CD14-positive monocyte (primary cell): ENCODE results near the gene KMT2B. TPM values are rescaled to one million over a fixed set of nuclear protein-coding genes. Genes with fewer than 3 reads are reported as not detected.
A peak's percentile ranks its signal among the peaks of the same experiment; 100 is the strongest.

ENCODE experiments used
- DNase-seq, 3 donors: peaks; one replicate each; pipeline ENCODE4 v3.0.0-alpha.2; 2011 to 2022
- H2AFZ ChIP-seq: 2 replicates; pipeline ENCODE4 v1.6.0; 2012; ENCODE audit warnings: mild to moderate bottlenecking, low read depth, low read length, inconsistent platforms; ENCODE audit not compliant: insufficient read depth, poor library complexity, severe bottlenecking
- H3K27ac ChIP-seq, 2 donors: 1 replicate in 1 of 2; 2 replicates in 1 of 2; pipeline ENCODE4 v1.5.1; 2012 to 2013; ENCODE audit warnings: low read length in 2 of 2, control low read depth in 1 of 2, inconsistent platforms in 1 of 2, low read depth in 1 of 2, mild to moderate bottlenecking in 1 of 2
- H3K27me3 ChIP-seq, 2 donors: one replicate each; pipeline versions ENCODE4 v1.6.0 to v1.6.1; 2011 to 2013; ENCODE audit warnings: low read length in 2 of 2; ENCODE audit not compliant: control insufficient read depth in 2 of 2, insufficient read depth in 2 of 2
- H3K36me3 ChIP-seq, 2 donors: replicated peaks in 1 of 2; 1 replicate in 1 of 2; 2 replicates in 1 of 2; pipeline versions ENCODE4 v1.5.1 to v1.6.1; 2012 to 2013; ENCODE audit warnings: low read length in 2 of 2, control low read depth in 1 of 2, inconsistent platforms in 1 of 2, mild to moderate bottlenecking in 1 of 2; ENCODE audit not compliant: insufficient read depth in 2 of 2, control insufficient read depth in 1 of 2
- H3K4me1 ChIP-seq, 2 donors: 1 replicate in 1 of 2; 2 replicates in 1 of 2; pipeline versions ENCODE4 v1.5.1 to v1.6.1; 2012 to 2013; ENCODE audit warnings: low read length in 2 of 2, control low read depth in 1 of 2, inconsistent platforms in 1 of 2, mild to moderate bottlenecking in 1 of 2, moderate library complexity in 1 of 2; ENCODE audit not compliant: insufficient read depth in 2 of 2, control insufficient read depth in 1 of 2
- H3K4me2 ChIP-seq: replicated peaks from 2 replicates; pipeline ENCODE3; 2012; ENCODE audit warnings: low read length, moderate library complexity, mild to moderate bottlenecking; ENCODE audit not compliant: poor library complexity, severe bottlenecking; ENCODE audit errors: extremely low read depth
- H3K4me3 ChIP-seq, 3 experiments: fragments of 200-600 bp in 1 of 3; sonication (generic) in 1 of 3; replicated peaks in 1 of 3; 1 replicate in 2 of 3; 2 replicates in 1 of 3; pipeline ENCODE4 v1.5.1; 2011 to 2013; ENCODE audit warnings: low read length in 3 of 3, mild to moderate bottlenecking in 3 of 3, control low read depth in 2 of 3, low read depth in 2 of 3, inconsistent platforms in 1 of 3, moderate library complexity in 1 of 3
- H3K79me2 ChIP-seq: 2 replicates; pipeline ENCODE4 v1.6.0; 2012; ENCODE audit warnings: mild to moderate bottlenecking, control low read depth, inconsistent platforms, low read length, moderate library complexity; ENCODE audit not compliant: insufficient read depth
- H3K9ac ChIP-seq: 2 replicates; pipeline ENCODE4 v1.6.0; 2017; ENCODE audit warnings: low read length, mild to moderate bottlenecking; ENCODE audit not compliant: insufficient read depth, poor library complexity, severe bottlenecking
- H3K9me3 ChIP-seq, 2 donors: replicated peaks in 1 of 2; 1 replicate in 1 of 2; 2 replicates in 1 of 2; pipeline versions ENCODE4 v1.5.1 to v1.6.1; 2012 to 2013; ENCODE audit warnings: low read length in 2 of 2, control low read depth in 1 of 2; ENCODE audit not compliant: control insufficient read depth in 1 of 2, insufficient read depth in 1 of 2
- H4K20me1 ChIP-seq: 2 replicates; pipeline ENCODE4 v1.6.0; 2012; ENCODE audit warnings: mild to moderate bottlenecking, low read length, control low read depth, moderate library complexity; ENCODE audit not compliant: insufficient read depth
- H3K27ac Mint-ChIP-seq, 7 donors: one replicate each; pipeline ENCODE4 v1.8.0; 2020; ENCODE audit warnings: mild to moderate bottlenecking in 7 of 7, mixed read lengths in 7 of 7, moderate library complexity in 6 of 7, inconsistent platforms in 2 of 7
- H3K27me3 Mint-ChIP-seq, 3 donors: one replicate each; pipeline ENCODE4 v1.8.0; 2021 to 2022; ENCODE audit warnings: low read depth in 3 of 3, mild to moderate bottlenecking in 3 of 3, mixed read lengths in 3 of 3, moderate library complexity in 3 of 3, inconsistent platforms in 1 of 3
- H3K36me3 Mint-ChIP-seq, 2 donors: one replicate each; pipeline ENCODE4 v1.8.0; 2020; ENCODE audit warnings: mixed read lengths in 2 of 2, inconsistent platforms in 1 of 2, mild to moderate bottlenecking in 1 of 2
- H3K4me1 Mint-ChIP-seq: one replicate; pipeline ENCODE4 v1.8.0; 2020; ENCODE audit warnings: mild to moderate bottlenecking, mixed read lengths
- H3K4me3 Mint-ChIP-seq, 2 donors: one replicate each; pipeline ENCODE4 v1.8.0; 2020; ENCODE audit warnings: mild to moderate bottlenecking in 2 of 2, mixed read lengths in 2 of 2, moderate library complexity in 1 of 2
- H3K9me3 Mint-ChIP-seq, 7 donors: one replicate each; pipeline ENCODE4 v1.8.0; 2020 to 2022; ENCODE audit warnings: mixed read lengths in 7 of 7, mild to moderate bottlenecking in 6 of 7, moderate library complexity in 6 of 7, inconsistent platforms in 2 of 7
- WGBS: methylation state at CpG from one replicate; pipeline ENCODE4 v1.1.5; 2013; ENCODE audit warnings: missing lambda C conversion rate; ENCODE audit not compliant: insufficient coverage; 5-methylcytosine and 5-hydroxymethylcytosine counted together
- intact Hi-C, 2 donors: fragments of 100-400 bp; cut with micrococcal nuclease; formaldehyde crosslinking; loops; one replicate each; pipeline versions ENCODE4 v1.15.0 to v1.15.1; 2023
- polyA plus RNA-seq, 3 donors: library from polyadenylated mRNA; depleted of rRNA in 1 of 3; unstranded in 2 of 3; stranded (reverse) in 1 of 3; fragments of 300-500 nt in 2 of 3; fragments of >200 nt in 1 of 3; fragmentation: Illumina TruSeq in 2 of 3; gene quantifications; 1 replicate in 2 of 3; 2 replicates in 1 of 3; pipeline ENCODE4 v1.2.3, GENCODE V29; 2012 to 2021
- TF ChIP-seq, protein P1 (sequence below): fragments of 200-600 bp; IDR thresholded peaks from one replicate; pipeline ENCODE4 v1.8.0; 2022; ENCODE audit warnings: antibody characterized with exemption, mild to moderate bottlenecking

The KMT2B gene
- polyA plus RNA-seq, 3 donors = 0.32 to 63.6 (median 0.65) TPM

DNA sequence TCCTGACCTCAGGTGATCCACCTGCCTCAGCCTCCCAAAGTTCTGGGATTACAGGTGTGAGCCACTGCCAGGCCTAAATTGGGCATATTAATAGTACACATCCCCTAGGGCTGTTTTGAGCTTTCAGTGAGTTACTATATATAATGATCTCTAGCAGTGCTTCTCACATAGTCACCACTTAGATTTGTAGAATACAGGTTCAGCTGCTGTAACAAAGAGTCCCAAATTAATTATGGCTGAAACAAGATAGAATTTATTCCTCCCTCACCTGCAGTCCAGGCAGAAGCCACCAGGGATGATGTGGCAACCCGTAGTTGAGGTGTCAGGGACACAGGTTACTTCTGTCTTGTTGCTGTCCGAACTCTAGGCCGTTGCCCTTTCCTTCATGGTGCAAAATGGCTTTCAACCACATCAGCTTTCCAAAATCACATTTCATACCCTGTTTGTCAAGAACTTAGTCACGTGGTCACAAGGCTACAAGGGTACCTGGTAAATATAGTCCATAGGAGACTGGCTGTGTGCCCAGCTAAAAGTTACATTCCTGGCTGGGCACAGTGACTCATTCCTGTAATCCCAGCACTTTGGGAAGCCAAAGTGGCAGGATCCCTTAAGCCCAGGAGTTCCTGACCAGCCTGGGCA lies 43.0 kb downstream of the KMT2B start:
- no peak overlapping the region for H3K27ac Mint-ChIP-seq
- peaks cover 13 to 21% (median 15%) of the 10 kb centered on the region in 3 donors for H3K27me3 Mint-ChIP-seq
- Histone ChIP-seq H3K4me2 (no peak overlapping the region), H3K4me3 (no peak overlapping the region), H3K79me2 (peaks cover 12% of the 10 kb centered on the region), H3K9me3 (no peaks in the 10 kb centered on the region), H3K27me3 (peaks cover 8 to 16% of the 10 kb centered on the region in 2 donors), H4K20me1 (peaks cover 12% of the 10 kb centered on the region), H3K27ac (no peak overlapping the region), H2AFZ (no peak overlapping the region), H3K36me3 (peaks cover 16 to 40% of the 10 kb centered on the region in 2 donors), H3K4me1 (peaks cover 23 to 30% of the 10 kb centered on the region in 2 donors), H3K9ac (no peak overlapping the region)
- H3K9me3 Mint-ChIP-seq = peaks cover 0 to 6% (median 3%) of the 10 kb centered on the region in 7 donors
- WGBS = 100% methylated on average over 1 of the region's 4 CpGs
- H3K4me1 Mint-ChIP-seq = peaks cover 25% of the 10 kb centered on the region
- DNase-seq = no peak
- intact Hi-C loops = loop anchor here in 1 of 2 donors (5.0 kb wide), 1 partner anchor 251 kb away; the partner anchor contains the start of gene ALKBH6
- TF ChIP-seq, protein P1, sequence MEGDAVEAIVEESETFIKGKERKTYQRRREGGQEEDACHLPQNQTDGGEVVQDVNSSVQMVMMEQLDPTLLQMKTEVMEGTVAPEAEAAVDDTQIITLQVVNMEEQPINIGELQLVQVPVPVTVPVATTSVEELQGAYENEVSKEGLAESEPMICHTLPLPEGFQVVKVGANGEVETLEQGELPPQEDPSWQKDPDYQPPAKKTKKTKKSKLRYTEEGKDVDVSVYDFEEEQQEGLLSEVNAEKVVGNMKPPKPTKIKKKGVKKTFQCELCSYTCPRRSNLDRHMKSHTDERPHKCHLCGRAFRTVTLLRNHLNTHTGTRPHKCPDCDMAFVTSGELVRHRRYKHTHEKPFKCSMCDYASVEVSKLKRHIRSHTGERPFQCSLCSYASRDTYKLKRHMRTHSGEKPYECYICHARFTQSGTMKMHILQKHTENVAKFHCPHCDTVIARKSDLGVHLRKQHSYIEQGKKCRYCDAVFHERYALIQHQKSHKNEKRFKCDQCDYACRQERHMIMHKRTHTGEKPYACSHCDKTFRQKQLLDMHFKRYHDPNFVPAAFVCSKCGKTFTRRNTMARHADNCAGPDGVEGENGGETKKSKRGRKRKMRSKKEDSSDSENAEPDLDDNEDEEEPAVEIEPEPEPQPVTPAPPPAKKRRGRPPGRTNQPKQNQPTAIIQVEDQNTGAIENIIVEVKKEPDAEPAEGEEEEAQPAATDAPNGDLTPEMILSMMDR = no peak
- H3K4me3 Mint-ChIP-seq = no peak overlapping the region
- H3K36me3 Mint-ChIP-seq = peaks cover 27 to 50% of the 10 kb centered on the region in 2 donors

GRCh38 chr19:35764432-35765315 lies 46.9 kb downstream of the KMT2B start:
- Histone ChIP-seq H3K9ac (no peak overlapping the region), H3K9me3 (no peaks in the 10 kb centered on the region), H3K36me3 (peaks cover 18 to 41% of the 10 kb centered on the region in 2 donors), H3K27me3 (no peaks in the 10 kb centered on the region), H3K79me2 (peaks cover 3% of the 10 kb centered on the region), H2AFZ (no peak overlapping the region), H3K4me1 (no peaks in the 10 kb centered on the region), H4K20me1 (no peaks in the 10 kb centered on the region), H3K27ac (no peak overlapping the region), H3K4me2 (no peak overlapping the region), H3K4me3 (no peak overlapping the region)
- intact Hi-C loops = loop anchor here in 1 of 2 donors (5.0 kb wide), 1 partner anchor 248 kb away; the partner anchor contains the start of gene ALKBH6
- Mint-ChIP-seq H3K4me3 (no peak overlapping the region), H3K27me3 (peaks cover 0 to 1% (median 0%) of the 10 kb centered on the region in 3 donors), H3K4me1 (no peaks in the 10 kb centered on the region), H3K27ac (peak overlapping the region in 2 of 7 donors; percentile 41 to 44), H3K36me3 (peaks cover 30 to 67% of the 10 kb centered on the region in 2 donors), H3K9me3 (peaks cover 0 to 2% (median 0%) of the 10 kb centered on the region in 7 donors)
- DNase-seq = no peak
- TF ChIP-seq, protein P1 = no peak
- WGBS = 90% methylated on average over 9 of the region's 17 CpGs
